Psoas muscle (tissue), 8 donors: ENCODE measurements around the gene SPAG9. TPM values are rescaled to one million over a fixed set of nuclear protein-coding genes. Genes with fewer than 3 reads are reported as not detected.

ENCODE experiments used
- ATAC-seq, 4 donors: fragments of 200-7000 bp; cut with Tn5 transposase; one replicate each; pipeline ENCODE4 v1.9.1; 2020; ENCODE audit warnings: moderate library complexity in 3 of 4, mild to moderate bottlenecking in 2 of 4
- DNase-seq, 2 donors: peaks; one replicate each; pipeline ENCODE4 v3.0.0-alpha.2; 2020
- H3K27ac ChIP-seq: fragments of 200-600 bp; one replicate; pipeline ENCODE4 v1.8.0; 2022
- H3K27me3 ChIP-seq, 3 donors: fragments of 200-600 bp in 1 of 3; one replicate each; pipeline versions ENCODE4 v1.6.1 to v1.8.0; 2013 to 2022; ENCODE audit warnings: low read length in 2 of 3, mild to moderate bottlenecking in 2 of 3, moderate library complexity in 1 of 3; ENCODE audit not compliant: insufficient read depth in 3 of 3
- H3K36me3 ChIP-seq, 2 donors: fragments of 200-600 bp in 1 of 2; one replicate each; pipeline versions ENCODE4 v1.6.1 to v1.8.0; 2013 to 2022; ENCODE audit warnings: low read depth in 1 of 2, mild to moderate bottlenecking in 1 of 2, moderate library complexity in 1 of 2; ENCODE audit not compliant: insufficient read depth in 1 of 2
- H3K4me1 ChIP-seq: fragments of 200-600 bp; one replicate; pipeline ENCODE4 v1.8.0; 2022
- H3K4me3 ChIP-seq: fragments of 200-600 bp; one replicate; pipeline ENCODE4 v1.8.0; 2022; ENCODE audit warnings: mild to moderate bottlenecking
- H3K9me3 ChIP-seq: fragments of 200-600 bp; one replicate; pipeline ENCODE4 v1.8.0; 2022
- WGBS, 3 donors: extraction: QIAGEN DNeasy Blood & Tissue Kit; methylation state at CpG; one replicate each; pipeline versions ENCODE4 v1.1.6 to v1.1.7; 2013; 5-methylcytosine and 5-hydroxymethylcytosine counted together
- intact Hi-C, 2 donors: fragments of 100-400 bp; cut with DNase I; formaldehyde crosslinking; loops; one replicate each; pipeline versions ENCODE4 v1.11.0 to v1.14.2; 2022
- polyA plus RNA-seq, 3 donors: library from polyadenylated mRNA; stranded (reverse); fragments of 200-250 nt; gene quantifications; one replicate each; pipeline ENCODE4 v1.2.3, GENCODE V29; 2013
- total RNA-seq, 4 donors: library from RNA; stranded (reverse); fragmentation: NEBNext Ultra II Directional in 2 of 4; extraction: Animal tissue kit (Norgen Biotek cat#: 25700) in 2 of 4; gene quantifications; one replicate each; pipeline versions ENCODE4 v1.2.1 to v1.2.4, GENCODE V29; 2021 to 2023
- TF ChIP-seq, protein P1 (sequence below): fragments of 200-600 bp; IDR thresholded peaks from one replicate; pipeline ENCODE4 v1.8.0; 2022; ENCODE audit warnings: antibody characterized with exemption
- donor health status: healthy with polysubstance abuse.
- donor health status: DM: no; HTN: no; CAD: no; lungs with moderate emphysema.
- donor health status: Bipolar disorder and iron deficiency.
- donor health status: healthy.
- donor health status: DM: yes; HTN: yes; CAD: no.
- donor health status: DM: no; HTN: no; CAD: no.
- donor health status: DM: no; HTN: no; CAD: no.
- donor health status: DM: yes; HTN: yes; CAD: no.

Gene SPAG9
- total and polyA plus RNA-seq, 7 donors: 34.8 to 133 (median 92.1) TPM

- H3K9me3 ChIP-seq: no peaks in the 10 kb centered on the region
- intact Hi-C loops: no loop called here
- H3K27ac ChIP-seq: no peak overlapping the region
- peaks cover 25% of the 10 kb centered on the region for H3K4me1 ChIP-seq
- no peaks in the 10 kb centered on the region for H3K36me3 ChIP-seq
- DNase-seq: no peak
- WGBS, 3 donors: 91 to 100% (median 95%) methylated on average over 1 of the region's 1 CpG
- no peaks in the 10 kb centered on the region for H3K27me3 ChIP-seq
- TF ChIP-seq, protein P1, sequence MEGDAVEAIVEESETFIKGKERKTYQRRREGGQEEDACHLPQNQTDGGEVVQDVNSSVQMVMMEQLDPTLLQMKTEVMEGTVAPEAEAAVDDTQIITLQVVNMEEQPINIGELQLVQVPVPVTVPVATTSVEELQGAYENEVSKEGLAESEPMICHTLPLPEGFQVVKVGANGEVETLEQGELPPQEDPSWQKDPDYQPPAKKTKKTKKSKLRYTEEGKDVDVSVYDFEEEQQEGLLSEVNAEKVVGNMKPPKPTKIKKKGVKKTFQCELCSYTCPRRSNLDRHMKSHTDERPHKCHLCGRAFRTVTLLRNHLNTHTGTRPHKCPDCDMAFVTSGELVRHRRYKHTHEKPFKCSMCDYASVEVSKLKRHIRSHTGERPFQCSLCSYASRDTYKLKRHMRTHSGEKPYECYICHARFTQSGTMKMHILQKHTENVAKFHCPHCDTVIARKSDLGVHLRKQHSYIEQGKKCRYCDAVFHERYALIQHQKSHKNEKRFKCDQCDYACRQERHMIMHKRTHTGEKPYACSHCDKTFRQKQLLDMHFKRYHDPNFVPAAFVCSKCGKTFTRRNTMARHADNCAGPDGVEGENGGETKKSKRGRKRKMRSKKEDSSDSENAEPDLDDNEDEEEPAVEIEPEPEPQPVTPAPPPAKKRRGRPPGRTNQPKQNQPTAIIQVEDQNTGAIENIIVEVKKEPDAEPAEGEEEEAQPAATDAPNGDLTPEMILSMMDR: no peak
- peak in 1 of 4 donors; percentile 40 for ATAC-seq
- no peak overlapping the region for H3K4me3 ChIP-seq
Observed at GRCh38 chr17:51107778-51108177, 12.9 kb downstream of the SPAG9 start.

- Histone ChIP-seq H3K27me3 (no peaks in the 10 kb centered on the region), H3K4me3 (no peak overlapping the region), H3K4me1 (peaks cover 29% of the 10 kb centered on the region), H3K36me3 (no peaks in the 10 kb centered on the region), H3K9me3 (no peaks in the 10 kb centered on the region), H3K27ac (no peak overlapping the region)
- TF ChIP-seq, protein P1: no peak
- DNase-seq (no peak), ATAC-seq (no peak)
- intact Hi-C loops: loop anchor here in 1 of 2 donors (5.0 kb wide), 1 partner anchor 41 kb away; no protein-coding TSS in a partner anchor
- 54 to 70% (median 58%) methylated on average over 2 of the region's 2 CpGs for WGBS, 3 donors
Observed at GRCh38 chr17:51103451-51103850, 17.2 kb downstream of the SPAG9 start.

DNA sequence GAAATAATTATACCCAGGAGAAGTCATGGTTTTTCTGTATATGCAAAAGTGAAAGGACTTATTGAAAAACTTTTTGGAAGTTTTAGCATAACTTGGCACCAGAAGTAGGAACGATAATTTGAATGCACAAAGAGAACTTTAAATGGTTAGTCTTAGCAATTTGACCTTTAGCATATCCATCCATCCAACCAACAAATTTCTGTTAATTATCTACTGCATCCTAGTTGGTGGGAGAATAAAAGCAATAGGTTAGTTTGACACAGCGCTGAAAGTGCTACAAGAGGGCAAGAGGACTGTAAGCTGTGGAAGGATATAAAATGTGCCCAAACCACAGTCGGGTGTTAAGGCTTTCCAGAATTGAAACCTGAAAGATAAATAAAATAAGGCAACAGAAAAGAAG lies 17.6 kb downstream of the SPAG9 start:
- no peak for DNase-seq
- Histone ChIP-seq H3K27me3 (no peaks in the 10 kb centered on the region), H3K4me1 (peaks cover 29% of the 10 kb centered on the region), H3K4me3 (no peak overlapping the region), H3K9me3 (no peaks in the 10 kb centered on the region), H3K36me3 (no peaks in the 10 kb centered on the region), H3K27ac (no peak overlapping the region)
- intact Hi-C loops: loop anchor here in 1 of 2 donors (5.0 kb wide), 1 partner anchor 41 kb away; no protein-coding TSS in a partner anchor
- WGBS, 3 donors: 44 to 62% (median 48%) methylated on average over 3 of the region's 3 CpGs
- ATAC-seq: no peak
- TF ChIP-seq, protein P1: no peak

GRCh38 chr17:51097708-51098446 lies 22.8 kb downstream of the SPAG9 start:
- DNase-seq (no peak), ATAC-seq (peak in 1 of 4 donors; percentile 13)
- TF ChIP-seq, protein P1: no peak
- intact Hi-C loops: no loop called here
- Histone ChIP-seq H3K27me3 (no peaks in the 10 kb centered on the region), H3K9me3 (no peaks in the 10 kb centered on the region), H3K27ac (no peak overlapping the region), H3K36me3 (no peaks in the 10 kb centered on the region), H3K4me1 (peaks cover 21% of the 10 kb centered on the region), H3K4me3 (no peak overlapping the region)
- WGBS, 3 donors: 70 to 83% (median 73%) methylated on average over 4 of the region's 4 CpGs
